H1 (cell line): ENCODE data around the gene AEBP1. TPM values are rescaled to one million over a fixed set of nuclear protein-coding genes. Genes with fewer than 3 reads are reported as not detected.
A peak's percentile ranks its signal among the peaks of the same experiment; 100 is the strongest.

ENCODE experiments used
- CTCF ChIA-PET: fragments of 300-600 bp; sonication (Branson Sonifier 250); formaldehyde crosslinking; loops from one replicate; lab custom pipeline; 2021; ENCODE audit not compliant: partially characterized antibody; lab: Charles Lee
- POLR2A ChIA-PET: fragments of 300-600 bp; sonication (Branson Sonifier 250); formaldehyde crosslinking; loops from one replicate; lab custom pipeline; 2021; ENCODE audit warnings: inconsistent platforms; ENCODE audit not compliant: partially characterized antibody; lab: Charles Lee
- DNase-seq, 2 experiments: peaks; one replicate each; pipeline versions ENCODE4 v3.0.0 to v3.0.0-alpha.2; 2010 to 2022; ENCODE audit warnings: low spot score in 2 of 2, low read depth in 1 of 2, mixed read lengths in 1 of 2
- FAIRE-seq: peaks from 2 replicates; lab custom pipeline; 2011; peaks lifted over from hg19 to GRCh38; lab: Jason Lieb, UNC
- H2AFZ ChIP-seq: 2 replicates; pipeline ENCODE4 v1.8.1; 2012; ENCODE audit warnings: low read length, inconsistent platforms
- H2AK5ac ChIP-seq: 2 replicates; pipeline ENCODE4 v1.6.1; 2013; ENCODE audit warnings: low read depth, low read length
- H2BK120ac ChIP-seq: replicated peaks from 2 replicates; pipeline ENCODE3; 2013; ENCODE audit warnings: low read depth, low read length, inconsistent platforms
- H2BK12ac ChIP-seq: 2 replicates; pipeline ENCODE4 v1.6.1; 2013; ENCODE audit warnings: low read depth, low read length
- H2BK15ac ChIP-seq: 2 replicates; pipeline ENCODE4 v1.6.1; 2013; ENCODE audit warnings: low read length
- H2BK20ac ChIP-seq: 2 replicates; pipeline ENCODE4 v1.6.1; 2013; ENCODE audit warnings: low read length
- H2BK5ac ChIP-seq: 2 replicates; pipeline ENCODE4 v1.6.1; 2013; ENCODE audit warnings: low read depth, low read length
- H3K14ac ChIP-seq: 2 replicates; pipeline ENCODE4 v1.6.1; 2013; ENCODE audit warnings: inconsistent platforms; ENCODE audit not compliant: insufficient read length
- H3K18ac ChIP-seq: 2 replicates; pipeline ENCODE4 v1.6.1; 2013; ENCODE audit warnings: low read length; ENCODE audit errors: extremely low read depth
- H3K23ac ChIP-seq: 2 replicates; pipeline ENCODE4 v1.6.1; 2013; ENCODE audit warnings: inconsistent platforms; ENCODE audit not compliant: insufficient read length
- H3K23me2 ChIP-seq: 2 replicates; pipeline ENCODE4 v1.6.1; 2013; ENCODE audit warnings: low read depth, low read length
- H3K27ac ChIP-seq: 2 replicates; pipeline ENCODE4 v1.6.1; 2011; ENCODE audit warnings: low read depth, low read length, inconsistent platforms
- H3K27me3 ChIP-seq, 4 experiments: replicated peaks in 1 of 4; 1 replicate in 1 of 4; 2 replicates in 3 of 4; pipeline versions ENCODE4 v1.6.1 to v1.8.1; 2011 to 2013; ENCODE audit warnings: low read length in 3 of 4, mild to moderate bottlenecking in 3 of 4, inconsistent platforms in 2 of 4, mixed read lengths in 2 of 4, moderate library complexity in 1 of 4; ENCODE audit not compliant: control insufficient read depth in 3 of 4, insufficient read depth in 3 of 4; ENCODE audit errors: extremely low read depth in 1 of 4
- H3K36me3 ChIP-seq, 4 experiments: 2 replicates each; pipeline versions ENCODE4 v1.6.1 to v1.8.1; 2011 to 2013; ENCODE audit warnings: mild to moderate bottlenecking in 4 of 4, low read length in 3 of 4, moderate library complexity in 2 of 4, control low read depth in 1 of 4, inconsistent platforms in 1 of 4; ENCODE audit not compliant: insufficient read depth in 4 of 4, control insufficient read depth in 2 of 4
- H3K4ac ChIP-seq: replicated peaks from 2 replicates; pipeline ENCODE3; 2013; ENCODE audit warnings: low read length, low read depth, mixed read lengths, inconsistent platforms; ENCODE audit not compliant: insufficient read length
- H3K4me1 ChIP-seq, 4 experiments: replicated peaks in 1 of 4; 1 replicate in 1 of 4; 2 replicates in 3 of 4; pipeline versions ENCODE4 v1.6.1 to v1.8.1; 2011 to 2013; ENCODE audit warnings: low read length in 3 of 4, inconsistent platforms in 2 of 4, mixed read lengths in 1 of 4; ENCODE audit not compliant: insufficient read depth in 4 of 4, control insufficient read depth in 3 of 4
- H3K4me2 ChIP-seq, 2 experiments: 2 replicates each; pipeline versions ENCODE4 v1.6.1 to v1.8.1; 2011 to 2013; ENCODE audit warnings: low read depth in 2 of 2, low read length in 2 of 2, control low read depth in 1 of 2, inconsistent platforms in 1 of 2, mild to moderate bottlenecking in 1 of 2; ENCODE audit not compliant: insufficient read depth in 1 of 2
- H3K4me3 ChIP-seq, 4 experiments: fragments of 200-600, 300-600 bp in 1 of 4; sonication (generic), shearing (Covaris generic), sonication (Bioruptor Twin) in 1 of 4; 2 replicates each; pipeline versions ENCODE4 v1.5.1 to v1.8.1; 2011 to 2016; ENCODE audit warnings: low read length in 4 of 4, low read depth in 3 of 4, control low read depth in 2 of 4, inconsistent platforms in 2 of 4, mild to moderate bottlenecking in 2 of 4, mixed read lengths in 1 of 4, moderate library complexity in 1 of 4; ENCODE audit not compliant: insufficient read depth in 2 of 4; ENCODE audit errors: extremely low read depth in 1 of 4
- H3K56ac ChIP-seq: replicated peaks from 2 replicates; pipeline ENCODE3; 2013; ENCODE audit warnings: low read depth, mild to moderate bottlenecking, mixed read lengths, low read length, inconsistent platforms; ENCODE audit not compliant: insufficient read length
- H3K79me1 ChIP-seq: 2 replicates; pipeline ENCODE4 v1.6.1; 2013; ENCODE audit warnings: low read depth, low read length, control low read depth
- H3K79me2 ChIP-seq, 2 experiments: 2 replicates each; pipeline versions ENCODE4 v1.6.1 to v1.8.1; 2012 to 2013; ENCODE audit warnings: low read length in 2 of 2, mild to moderate bottlenecking in 2 of 2, inconsistent platforms in 1 of 2; ENCODE audit not compliant: insufficient read depth in 2 of 2, control insufficient read depth in 1 of 2
- H3K9ac ChIP-seq, 4 experiments: replicated peaks in 1 of 4; 1 replicate in 1 of 4; 2 replicates in 3 of 4; pipeline versions ENCODE4 v1.6.1 to v1.8.1; 2011 to 2013; ENCODE audit warnings: low read depth in 3 of 4, low read length in 3 of 4, control low read depth in 2 of 4, mild to moderate bottlenecking in 2 of 4, moderate library complexity in 2 of 4, inconsistent platforms in 1 of 4; ENCODE audit errors: extremely low read depth in 1 of 4
- H3K9me3 ChIP-seq, 2 experiments: 2 replicates each; pipeline versions ENCODE4 v1.6.1 to v1.8.1; 2012 to 2013; ENCODE audit warnings: mild to moderate bottlenecking in 2 of 2, moderate library complexity in 2 of 2, control low read depth in 1 of 2, inconsistent platforms in 1 of 2, low read depth in 1 of 2, low read length in 1 of 2, mixed read lengths in 1 of 2; ENCODE audit not compliant: insufficient read depth in 2 of 2
- H4K20me1 ChIP-seq, 2 experiments: replicated peaks in 1 of 2; 2 replicates each; pipeline versions ENCODE3 to v1.8.1; 2011 to 2013; ENCODE audit warnings: inconsistent platforms in 2 of 2, low read length in 2 of 2, mild to moderate bottlenecking in 1 of 2; ENCODE audit not compliant: insufficient read depth in 2 of 2, control insufficient read depth in 1 of 2
- H4K5ac ChIP-seq: 2 replicates; pipeline ENCODE4 v1.6.1; 2013; ENCODE audit warnings: low read length, low read depth, mixed read lengths, inconsistent platforms; ENCODE audit not compliant: insufficient read length
- H4K8ac ChIP-seq: 2 replicates; pipeline ENCODE4 v1.8.0; 2013; ENCODE audit warnings: mild to moderate bottlenecking, moderate library complexity, low read length, inconsistent platforms; ENCODE audit not compliant: insufficient read depth; ENCODE audit errors: extremely low read depth
- H4K91ac ChIP-seq: replicated peaks from 2 replicates; pipeline ENCODE3; 2013; ENCODE audit warnings: low read length, mixed read lengths, inconsistent platforms; ENCODE audit not compliant: insufficient read length
- CBX8 ChIP-seq: fragments of 300-800, 300-1000 bp; sonication (generic); IDR thresholded peaks from 2 replicates; pipeline ENCODE4 v1.7.1; 2016; ENCODE audit warnings: low read depth, low read length, borderline replicate concordance
- CEBPB ChIP-seq: IDR thresholded peaks from 2 replicates; pipeline ENCODE4 v1.6.1; 2012; ENCODE audit warnings: low read depth, low read length
- RAD21 ChIP-seq, 2 experiments: IDR thresholded peaks in 1 of 2; conservative IDR thresholded peaks in 1 of 2; 2 replicates each; pipeline ENCODE4 v1.6.1; 2011; ENCODE audit warnings: low read depth in 2 of 2, low read length in 2 of 2, improper control_type of control experiment in 1 of 2, inconsistent platforms in 1 of 2, mild to moderate bottlenecking in 1 of 2, moderate library complexity in 1 of 2
- TCF12 ChIP-seq: IDR thresholded peaks from 2 replicates; pipeline ENCODE4 v1.6.1; 2011; ENCODE audit warnings: low read depth, mild to moderate bottlenecking, low read length
- WGBS, 2 experiments: shearing (Covaris generic) in 1 of 2; methylation state at CpG; one replicate each; pipeline versions ENCODE4 v1.1.6 to v1.1.7; 2013 to 2015; ENCODE audit warnings: low lambda C conversion rate in 2 of 2, mixed read lengths in 2 of 2, inconsistent platforms in 1 of 2, low coverage in 1 of 2, missing lambda C conversion rate in 1 of 2; ENCODE audit not compliant: insufficient replicate concordance in 2 of 2, insufficient coverage in 1 of 2, insufficient read length in 1 of 2; ENCODE audit errors: extremely low coverage in 1 of 2, missing lambda C conversion rate in 1 of 2; 5-methylcytosine and 5-hydroxymethylcytosine counted together
- polyA plus RNA-seq, 7 experiments: library from polyadenylated mRNA; depleted of rRNA in 3 of 7; stranded (reverse) in 5 of 7; unstranded in 2 of 7; fragments of >200 nt in 5 of 7; fragments of 200-250 nt in 2 of 7; gene quantifications; 1 replicate in 5 of 7; 2 replicates in 1 of 7; 4 replicates in 1 of 7; pipeline versions ENCODE4 v1.2.1 to v1.2.3, GENCODE V29; 2011 to 2013; ENCODE audit warnings: missing spikeins in 2 of 7, mixed read lengths in 2 of 7
- total RNA-seq: library from RNA; stranded (reverse); fragmentation: NEBNext Ultra II Directional; extraction: Animal tissue kit (Norgen Biotek cat#: 25700); gene quantifications from 2 replicates; pipeline ENCODE4 v1.2.1, GENCODE V29; 2021

AEBP1 gene
- total and polyA plus RNA-seq, 2 of the 8 experiments (the other 6 are each of a cell fraction or from before 2014, with no cell fraction given): 10.4 to 41.2 TPM

DNA sequence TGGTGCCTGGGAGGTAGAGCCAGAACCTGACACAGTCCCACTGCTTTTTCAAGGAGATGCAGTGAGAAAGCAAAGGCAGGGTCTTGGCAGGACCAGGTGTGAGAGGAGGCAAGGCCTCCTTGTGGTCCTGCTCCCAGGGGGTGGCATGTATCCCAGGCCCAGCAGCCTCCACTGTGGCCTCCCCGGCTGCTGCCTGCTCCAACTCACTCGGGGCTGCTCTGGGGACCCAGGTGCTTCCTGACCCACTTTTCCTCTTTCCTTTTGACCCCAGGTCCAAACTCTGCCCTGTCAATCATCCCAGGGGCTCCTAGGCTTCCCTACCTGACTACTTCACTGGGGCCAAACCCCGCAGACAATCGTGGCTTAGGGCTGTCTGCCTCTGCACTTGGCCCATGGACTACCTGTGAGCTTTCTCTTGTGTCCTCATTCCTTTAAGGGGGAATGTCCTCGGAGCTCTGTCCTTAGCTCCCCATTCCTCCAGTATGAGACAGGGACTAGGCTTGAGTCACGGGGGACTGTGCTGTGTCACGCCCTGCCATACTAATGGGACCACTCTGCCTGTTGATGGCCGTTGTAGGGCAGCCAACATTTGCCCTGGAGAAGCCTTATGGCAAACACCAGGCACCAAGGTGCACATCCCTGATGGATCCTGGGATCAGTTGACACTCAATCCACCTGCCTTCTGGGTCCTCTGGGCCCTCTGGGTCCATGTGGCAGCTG is 1.1 kb upstream of the AEBP1 start:
- Histone ChIP-seq H3K9me3 (no peaks in the 10 kb centered on the region), H3K56ac (no peak overlapping the region)
- no peak for TF ChIP-seq CEBPB
- TF ChIP-seq TCF12: no peak
- TF ChIP-seq CBX8: no peak
- TF ChIP-seq RAD21 (IDR thresholded peaks at IDR 0.05 in 1 of 2, conservative IDR thresholded peaks at IDR 0.05 in 1 of 2; ENCODE audit: low read depth in 2 of 2, low read length in 2 of 2): no peak
- TF ChIP-seq, all 59 proteins: peak for 0
- no peak overlapping the region for H2BK120ac ChIP-seq
- H2BK5ac ChIP-seq: no peak overlapping the region
- DNase-seq (no peak), FAIRE-seq (no peak)
- no peak overlapping the region for H3K27ac ChIP-seq
- peaks cover 0 to 12% (median 9%) of the 10 kb centered on the region in 4 experiments; a peak in 6 of 7 replicates for H3K4me1 ChIP-seq
- no peak overlapping the region for H3K23ac ChIP-seq
- no peak overlapping the region for H2AFZ ChIP-seq
- H3K23me2 ChIP-seq: peaks cover 15% of the 10 kb centered on the region
- H3K4me3 ChIP-seq: peak overlapping the region in 1 of 4 experiments; percentile 87; a peak in 1 of 8 replicates
- H3K79me1 ChIP-seq: peaks cover 4% of the 10 kb centered on the region; the same call in 1 of the 2 replicates
- H3K4me2 ChIP-seq: peak overlapping the region; percentile 65 to 98; a peak in 3 of 4 replicates
- H2BK20ac ChIP-seq: no peak overlapping the region
- H4K5ac ChIP-seq: no peak overlapping the region
- H4K91ac ChIP-seq: peak overlapping the region; percentile 17
- H3K4ac ChIP-seq: peak overlapping the region; percentile 21
- no peaks in the 10 kb centered on the region; a peak in 1 of 4 replicates for H3K79me2 ChIP-seq
- H2AK5ac ChIP-seq: 0 out of 2 replicates have a peak overlapping the region, but pooled peaks have one; percentile 65
- no peak overlapping the region for H3K18ac ChIP-seq
- WGBS, 2 experiments: 91% methylated on average over 8 of the region's 8 CpGs; no CpG with 5 or more reads in 1 of the 2 experiments
- no peak overlapping the region for H3K14ac ChIP-seq
- peak overlapping the region; percentile 60; the same call in 1 of the 2 replicates for H2BK12ac ChIP-seq
- H3K9ac ChIP-seq: no peak overlapping the region
- CTCF ChIA-PET: interaction anchor here (1.0 to 2.7 kb wide), 2 partner anchors 16 to 54 kb away, joined by 3 to 13 read pairs; no protein-coding TSS in a partner anchor
- H4K20me1 ChIP-seq: peaks cover 2 to 3% of the 10 kb centered on the region in 2 experiments
- POLR2A ChIA-PET: interaction anchor here (2.8 kb wide), 1 partner anchor 35 kb away, joined by 8 read pairs; no protein-coding TSS in a partner anchor
- peaks cover 0 to 29% (median 16%) of the 10 kb centered on the region in 4 experiments; a peak in 6 of 7 replicates for H3K27me3 ChIP-seq
- H4K8ac ChIP-seq: peak overlapping the region; percentile 78; the same call in 1 of the 2 replicates
- H2BK15ac ChIP-seq: peak overlapping the region; percentile 81; the same call in 1 of the 2 replicates
- no peaks in the 10 kb centered on the region; a peak in 2 of 8 replicates for H3K36me3 ChIP-seq
